Activated T-helper 1 cell treated with anti-CD3 and anti-CD28 coated beads, Interleukin-12 subunit alpha, Interleukin-12 subunit beta, Interleukin-2, Interleukin-4 antibody, amounts not matched to agents 30 ng/mL and 10 ng/mL and 1 ng/mL, durations not matched to agents 14 hours and 24 hours and 36 hours (primary cell): ENCODE data around the gene CLBA1. TPM values are rescaled to one million over a fixed set of nuclear protein-coding genes. Genes with fewer than 3 reads are reported as not detected.

ENCODE experiments used
- DNase-seq: peaks from one replicate; pipeline ENCODE4 v3.0.0; 2021; ENCODE audit warnings: low spot score
- H3K27ac Mint-ChIP-seq: one replicate; pipeline ENCODE4 v1.8.0; 2021; ENCODE audit warnings: mild to moderate bottlenecking, mixed read lengths
- H3K27me3 Mint-ChIP-seq: one replicate; pipeline ENCODE4 v1.8.0; 2022; ENCODE audit warnings: mild to moderate bottlenecking, moderate library complexity, mixed read lengths; ENCODE audit not compliant: insufficient read depth
- H3K36me3 Mint-ChIP-seq: one replicate; pipeline ENCODE4 v1.8.0; 2021; ENCODE audit warnings: low read depth, mixed read lengths
- H3K4me1 Mint-ChIP-seq: one replicate; pipeline ENCODE4 v1.8.0; 2021; ENCODE audit warnings: low read depth, mixed read lengths
- H3K4me3 Mint-ChIP-seq: one replicate; pipeline ENCODE4 v1.8.0; 2021; ENCODE audit warnings: mild to moderate bottlenecking, moderate library complexity, mixed read lengths
- H3K9me3 Mint-ChIP-seq: one replicate; pipeline ENCODE4 v1.8.0; 2021; ENCODE audit warnings: mixed read lengths
- intact Hi-C: fragments of 100-400 bp; cut with micrococcal nuclease; formaldehyde crosslinking; loops from one replicate; pipeline ENCODE4 v1.15.1; 2024
- total RNA-seq: library from RNA; stranded (reverse); gene quantifications from 2 replicates; pipeline ENCODE4 v1.2.3, GENCODE V29; 2022

Gene CLBA1
- total RNA-seq, 1 donor from 2014 or later: 3.1 TPM

DNA sequence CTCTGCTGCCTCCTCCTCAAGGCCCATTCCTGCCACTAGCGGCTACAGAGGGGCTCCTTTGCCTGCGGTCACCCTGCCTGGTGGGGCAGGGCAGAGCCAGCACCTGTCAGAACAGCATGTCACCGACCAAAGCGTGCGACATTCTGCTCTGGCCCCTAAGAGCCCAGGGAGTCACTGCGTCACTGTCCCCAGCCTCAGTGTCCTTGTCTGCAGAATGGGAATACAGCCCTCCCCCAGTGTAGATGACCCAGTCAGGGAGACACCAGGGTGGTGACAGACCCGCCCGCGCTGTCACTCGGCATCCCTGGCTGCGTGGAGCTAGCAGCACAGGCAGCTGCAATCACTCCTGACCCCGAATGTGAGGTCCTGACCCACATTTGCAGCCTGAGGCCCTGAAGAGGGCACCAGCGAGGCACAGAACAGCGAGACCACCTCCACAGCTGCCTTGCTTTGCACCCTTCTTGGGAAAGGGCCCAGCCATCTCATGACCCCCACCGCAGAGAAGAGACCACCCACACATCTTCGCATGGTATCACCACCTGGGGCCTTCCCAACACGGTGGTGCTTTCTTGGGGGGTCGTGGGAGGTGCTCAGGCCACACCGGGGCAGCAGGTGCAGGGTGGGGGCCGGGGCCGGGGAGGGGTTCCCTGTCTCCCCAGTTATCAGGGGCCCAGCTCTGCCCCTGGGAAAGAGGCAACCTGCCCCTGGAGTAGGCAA lies 9.9 kb upstream of the CLBA1 start:
- H3K27ac Mint-ChIP-seq: no peak overlapping the region
- no peaks in the 10 kb centered on the region for H3K36me3 Mint-ChIP-seq
- peaks cover 11% of the 10 kb centered on the region for H3K4me1 Mint-ChIP-seq
- H3K9me3 Mint-ChIP-seq: no peaks in the 10 kb centered on the region
- no peak overlapping the region for H3K4me3 Mint-ChIP-seq
- intact Hi-C loops: loop anchor here (1.0 to 5.0 kb wide), 5 partner anchors 43 to 377 kb away; partner anchors contain the start of gene CDCA4
- H3K27me3 Mint-ChIP-seq: peaks cover 24% of the 10 kb centered on the region
- no peak for DNase-seq

DNA sequence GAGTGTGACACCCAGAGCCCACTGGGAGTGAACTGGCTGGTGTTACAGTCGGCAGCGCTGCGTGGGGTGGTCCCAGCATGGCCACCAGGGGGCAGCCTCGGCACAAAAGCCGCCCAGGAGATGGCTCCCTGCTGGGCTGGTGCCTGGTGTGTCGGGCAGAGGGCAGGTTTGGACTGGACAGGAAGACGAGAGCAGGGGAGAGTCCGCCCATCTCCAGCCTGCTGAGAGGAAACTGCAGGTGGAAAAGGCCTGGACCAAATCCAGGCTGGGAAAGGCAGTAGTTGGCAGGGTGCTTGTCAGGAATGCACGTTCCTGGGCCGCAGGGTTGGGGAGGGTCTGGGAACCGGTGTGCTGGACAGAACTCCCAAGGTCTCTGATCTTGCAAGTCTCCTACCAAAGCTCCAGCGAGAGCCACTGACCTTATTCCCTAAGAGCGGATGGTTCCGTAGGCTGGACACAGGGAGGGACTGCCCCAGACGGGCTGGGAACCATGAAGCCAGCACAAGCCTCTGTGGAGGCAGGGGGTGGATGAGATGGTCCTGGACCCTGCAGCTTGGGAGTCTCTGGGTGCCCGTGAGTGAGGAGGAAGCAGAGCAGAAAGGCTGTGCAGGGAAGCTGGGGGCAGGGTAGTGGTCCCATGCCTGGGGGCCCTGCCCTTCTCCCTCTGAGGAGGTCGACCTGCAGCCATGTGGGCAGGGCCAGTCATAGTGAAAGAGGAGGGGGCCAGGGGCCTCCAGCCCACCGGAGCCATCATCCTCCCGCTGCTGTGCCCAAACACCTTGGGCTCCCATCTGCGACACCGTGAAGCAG lies 9.2 kb upstream of the CLBA1 start:
- Mint-ChIP-seq H3K27me3 (peaks cover 24% of the 10 kb centered on the region), H3K4me1 (peaks cover 11% of the 10 kb centered on the region), H3K9me3 (no peaks in the 10 kb centered on the region), H3K27ac (peak overlapping the region; percentile 35), H3K4me3 (peak overlapping the region; percentile 64), H3K36me3 (no peaks in the 10 kb centered on the region)
- DNase-seq: peak; percentile 77
- intact Hi-C loops: loop anchor here (1.0 to 5.0 kb wide), 5 partner anchors 44 to 376 kb away; partner anchors contain the start of gene CDCA4

DNA sequence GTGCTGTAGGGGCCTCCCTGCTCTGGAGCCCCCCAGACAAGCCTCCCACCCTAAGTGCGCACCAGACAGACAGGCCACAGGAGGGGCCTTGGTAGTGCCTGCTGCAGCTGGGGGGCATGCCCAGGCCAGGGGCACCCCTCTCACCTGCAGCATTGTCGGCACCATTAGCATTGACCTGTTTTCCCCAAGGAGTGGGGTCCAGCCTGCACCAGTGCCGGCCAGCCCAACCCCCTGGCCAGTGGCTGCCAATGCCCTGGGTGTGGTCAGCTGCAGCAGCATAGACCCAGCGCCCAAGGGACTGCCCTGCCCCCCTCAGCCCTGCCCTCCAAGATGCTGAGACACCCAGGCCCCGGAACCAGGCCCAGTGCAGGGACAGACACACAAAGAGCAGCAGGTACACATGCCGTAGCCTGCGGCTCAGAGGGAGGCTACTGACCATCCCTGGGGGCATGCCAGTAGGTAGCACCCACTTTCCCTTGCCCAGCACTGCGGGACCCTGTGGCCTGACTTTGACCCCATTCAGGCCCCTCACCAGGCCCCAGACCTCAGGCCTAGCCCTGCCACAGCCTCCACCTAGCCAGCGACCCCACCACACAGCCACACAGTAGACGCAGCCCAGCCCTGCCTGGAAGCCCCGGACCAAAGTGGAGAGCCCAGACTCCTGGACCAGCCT lies 8.4 kb upstream of the CLBA1 start:
- Mint-ChIP-seq H3K4me3 (peak overlapping the region; percentile 81), H3K4me1 (peaks cover 11% of the 10 kb centered on the region)
- intact Hi-C loops: loop anchor here (2.0 to 5.0 kb wide), 3 partner anchors 45 to 375 kb away; no protein-coding TSS in a partner anchor

DNA sequence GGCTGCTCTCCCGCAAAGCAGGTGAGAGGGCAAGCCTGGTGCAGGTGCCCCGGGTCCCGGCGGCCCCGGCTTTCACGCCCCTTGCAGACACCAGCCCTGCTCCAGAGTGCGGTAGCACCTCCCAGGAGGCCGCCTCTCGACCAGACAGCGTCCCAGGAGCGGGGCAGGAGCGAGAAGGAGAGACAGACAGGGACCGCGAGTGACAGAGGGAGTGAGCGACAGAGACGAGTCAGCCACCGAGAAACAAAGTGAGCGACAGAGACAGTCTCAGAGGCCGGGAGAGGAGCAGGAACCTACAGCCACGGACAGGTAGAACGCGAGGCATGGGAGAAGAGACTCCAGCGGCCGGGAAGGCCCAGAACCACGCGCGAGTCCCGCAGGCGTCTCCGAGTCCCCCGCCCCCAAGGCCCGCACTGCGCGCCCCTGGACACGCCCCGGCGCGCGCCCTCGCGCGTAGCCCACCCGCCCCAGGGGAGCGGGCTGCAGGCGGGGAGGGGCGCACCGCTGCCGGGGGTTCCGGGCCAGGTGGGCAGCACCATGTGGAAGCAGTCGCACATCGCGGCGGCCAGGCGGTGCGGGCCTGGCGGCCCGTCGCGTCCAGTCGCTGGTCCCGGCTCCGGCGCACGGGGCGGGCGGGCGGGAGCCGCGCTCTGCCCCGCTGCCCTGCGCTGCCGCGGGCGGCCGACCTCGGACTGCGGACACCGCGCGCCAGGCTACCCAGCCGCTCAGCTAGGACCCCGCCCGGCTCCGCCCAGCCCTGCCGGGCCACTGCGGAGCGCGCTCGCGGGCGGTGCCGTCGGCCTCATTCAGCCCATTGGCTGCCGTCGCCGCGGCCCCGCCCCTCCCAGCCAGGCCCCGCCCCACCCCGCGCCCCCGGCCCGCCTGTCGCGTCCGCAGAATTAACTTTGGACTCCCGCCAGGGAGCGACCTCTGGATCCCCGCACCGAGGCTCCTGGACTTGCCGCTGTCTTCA lies 7.6 kb upstream of the CLBA1 start, which contains the start of gene AHNAK2:
AHNAK2 (minus strand) TSS at position 694 of the 973 bp plus-strand sequence; CDS start at position 557, 137 bp downstream.
- intact Hi-C loops: loop anchor here (2.0 to 5.0 kb wide), 3 partner anchors 46 to 374 kb away; no protein-coding TSS in a partner anchor
- Mint-ChIP-seq H3K9me3 (no peaks in the 10 kb centered on the region), H3K27me3 (peaks cover 22% of the 10 kb centered on the region), H3K4me1 (peaks cover 11% of the 10 kb centered on the region), H3K4me3 (peak within 1 kb of the TSS; percentile 81), H3K27ac (no peak within 1 kb of the TSS), H3K36me3 (no peaks in the 10 kb centered on the region)
- peak; percentile 62 for DNase-seq

More for the DNA sequence above, 8.4 kb upstream of the CLBA1 start:
- Mint-ChIP-seq H3K27me3 (peaks cover 22% of the 10 kb centered on the region), H3K36me3 (no peaks in the 10 kb centered on the region), H3K9me3 (no peaks in the 10 kb centered on the region), H3K27ac (no peak overlapping the region)
- no peak for DNase-seq

DNA sequence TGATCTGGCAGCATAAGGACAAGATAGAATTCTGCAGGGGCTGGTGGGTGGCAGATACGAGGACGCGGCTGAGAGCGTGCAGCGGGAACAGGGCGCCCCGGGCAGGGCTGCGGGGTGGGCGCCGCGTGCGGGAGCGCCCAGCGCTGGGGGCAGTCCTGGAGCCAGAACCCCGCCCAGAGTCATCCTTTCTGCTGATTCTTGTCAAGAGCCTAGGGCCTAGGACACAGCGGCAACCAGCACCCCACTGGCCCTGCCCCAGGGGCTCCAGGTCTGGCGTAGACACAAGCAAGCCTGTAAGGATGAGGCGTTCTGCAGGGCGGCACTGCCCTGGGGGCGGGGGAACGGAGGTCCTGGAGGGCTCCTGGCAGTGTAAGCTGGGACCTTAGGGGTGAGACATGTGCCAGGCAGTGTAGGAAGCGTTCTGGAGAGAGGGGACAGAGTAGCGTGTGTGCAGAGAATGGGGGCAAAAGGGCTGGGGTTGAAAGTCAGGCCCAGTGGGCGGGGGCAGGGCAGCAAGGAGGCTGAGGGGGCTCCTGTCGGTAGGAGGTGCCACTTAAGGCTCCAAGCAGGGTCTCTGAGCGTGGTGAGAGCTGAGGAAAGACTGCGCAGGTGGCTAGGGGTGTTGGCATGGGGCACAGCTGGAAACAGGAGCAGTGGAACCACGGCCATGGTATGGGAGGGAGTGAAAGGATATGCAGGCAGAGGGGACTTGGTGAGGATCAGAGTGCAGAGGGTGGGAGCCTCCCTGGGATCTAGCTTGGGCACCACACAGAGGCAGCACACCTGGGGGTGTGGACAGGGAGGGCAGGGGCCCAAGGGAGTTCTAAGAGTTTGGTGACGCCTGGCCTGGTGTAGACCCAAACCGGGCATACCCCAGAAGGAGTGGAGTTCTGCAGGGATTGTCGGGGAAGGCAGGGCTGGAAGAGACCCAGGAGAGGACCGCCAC lies 6.6 kb upstream of the CLBA1 start:
- no peak overlapping the region for H3K27ac Mint-ChIP-seq
- H3K27me3 Mint-ChIP-seq: peaks cover 22% of the 10 kb centered on the region
- no peak for DNase-seq
- peaks cover 11% of the 10 kb centered on the region for H3K4me1 Mint-ChIP-seq
- H3K36me3 Mint-ChIP-seq: no peaks in the 10 kb centered on the region
- no peaks in the 10 kb centered on the region for H3K9me3 Mint-ChIP-seq
- H3K4me3 Mint-ChIP-seq: peak overlapping the region; percentile 19
- intact Hi-C loops: loop anchor here (5.0 kb wide), 2 partner anchors 47 to 373 kb away; no protein-coding TSS in a partner anchor

DNA sequence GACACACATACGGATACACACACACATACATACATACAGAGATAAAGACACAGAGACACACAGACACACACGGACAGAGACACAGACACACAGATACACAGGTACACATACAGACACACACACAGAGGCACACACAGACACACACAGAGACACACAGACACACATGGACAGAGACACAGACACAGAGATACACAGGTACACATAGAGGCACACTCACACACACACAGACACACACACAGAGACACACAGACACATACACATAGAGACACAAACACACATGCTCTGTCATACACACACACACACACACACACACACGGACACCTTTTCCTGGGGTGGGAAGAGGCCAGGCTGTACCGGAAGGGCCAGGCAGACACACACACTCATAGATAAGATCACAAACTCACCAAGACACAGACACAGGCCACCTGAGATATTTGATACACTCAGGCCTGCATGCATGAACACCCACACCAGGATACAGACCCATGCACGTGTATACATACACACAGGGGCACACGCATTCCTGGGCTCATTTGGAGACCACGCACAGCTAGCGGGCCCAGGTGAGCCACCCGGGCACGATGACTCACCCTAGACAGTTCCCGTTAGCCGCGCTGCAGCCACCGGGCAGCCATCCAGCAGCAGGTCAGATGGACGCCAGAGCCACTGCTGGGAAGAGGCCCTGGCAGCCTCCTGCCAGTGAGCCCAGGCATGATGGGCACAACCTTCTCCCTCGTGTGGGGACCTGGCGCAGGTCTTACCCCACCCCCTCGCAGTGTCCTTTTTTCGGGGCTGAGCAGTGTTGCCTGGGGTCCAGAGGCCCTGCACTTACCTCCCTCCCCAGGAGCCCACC lies 5.6 kb upstream of the CLBA1 start:
- intact Hi-C loops: loop anchor here (5.0 kb wide), 2 partner anchors 48 to 372 kb away; no protein-coding TSS in a partner anchor
- H3K9me3 Mint-ChIP-seq: no peaks in the 10 kb centered on the region
- no peak for DNase-seq
- H3K4me1 Mint-ChIP-seq: peaks cover 11% of the 10 kb centered on the region
- no peaks in the 10 kb centered on the region for H3K36me3 Mint-ChIP-seq
- peak overlapping the region; percentile 1 for H3K4me3 Mint-ChIP-seq
- peaks cover 19% of the 10 kb centered on the region for H3K27me3 Mint-ChIP-seq
- no peak overlapping the region for H3K27ac Mint-ChIP-seq

DNA sequence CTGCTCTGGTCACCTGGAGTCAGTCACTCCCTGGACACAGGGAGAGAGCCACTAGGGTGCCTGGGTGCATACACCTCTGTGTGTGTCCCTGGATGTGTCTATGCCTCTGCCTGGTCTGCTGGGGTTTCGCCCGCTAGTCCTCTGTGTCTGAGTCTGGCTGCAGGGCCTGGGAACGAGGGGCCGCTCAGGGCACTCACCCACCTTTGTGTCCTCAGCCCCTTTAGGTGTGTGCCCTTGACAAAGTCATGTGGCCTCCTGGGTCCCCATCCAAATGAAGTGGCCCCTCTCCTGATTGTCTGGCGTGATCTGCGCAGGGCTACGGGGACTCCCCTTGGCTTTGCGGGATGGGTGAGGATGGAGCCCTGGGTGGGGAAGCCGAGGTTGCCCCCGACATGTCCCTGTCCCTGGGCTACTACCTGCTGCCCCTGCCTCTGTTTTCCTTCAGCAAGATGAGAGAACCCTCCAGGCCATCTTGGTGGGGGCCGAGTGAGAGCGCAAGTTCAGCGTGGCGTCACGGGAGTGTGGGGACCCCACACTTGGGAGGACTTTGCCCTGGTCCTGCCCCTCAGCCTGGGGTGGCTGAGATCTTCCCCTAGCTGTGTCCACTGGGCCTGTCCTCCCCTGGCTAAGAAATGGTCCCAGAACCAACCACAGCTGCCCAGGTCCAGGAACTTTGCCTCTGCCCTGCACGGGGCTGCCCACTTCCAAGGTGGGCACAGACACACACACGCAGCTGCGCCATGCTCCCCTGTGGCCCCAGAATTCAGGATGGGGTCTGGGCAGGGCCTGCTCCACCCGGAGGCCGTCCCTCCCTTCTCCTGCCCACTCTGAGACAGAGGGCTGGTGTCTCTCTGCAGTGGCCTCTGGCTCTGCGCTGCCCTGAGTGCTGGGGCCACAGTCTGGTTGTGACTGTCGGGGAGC lies 4.7 kb upstream of the CLBA1 start:
- no peak for DNase-seq
- Mint-ChIP-seq H3K9me3 (no peaks in the 10 kb centered on the region), H3K4me1 (peaks cover 6% of the 10 kb centered on the region), H3K4me3 (no peak overlapping the region), H3K27ac (no peak overlapping the region), H3K36me3 (no peaks in the 10 kb centered on the region), H3K27me3 (peaks cover 19% of the 10 kb centered on the region)
- intact Hi-C loops: no loop called here

DNA sequence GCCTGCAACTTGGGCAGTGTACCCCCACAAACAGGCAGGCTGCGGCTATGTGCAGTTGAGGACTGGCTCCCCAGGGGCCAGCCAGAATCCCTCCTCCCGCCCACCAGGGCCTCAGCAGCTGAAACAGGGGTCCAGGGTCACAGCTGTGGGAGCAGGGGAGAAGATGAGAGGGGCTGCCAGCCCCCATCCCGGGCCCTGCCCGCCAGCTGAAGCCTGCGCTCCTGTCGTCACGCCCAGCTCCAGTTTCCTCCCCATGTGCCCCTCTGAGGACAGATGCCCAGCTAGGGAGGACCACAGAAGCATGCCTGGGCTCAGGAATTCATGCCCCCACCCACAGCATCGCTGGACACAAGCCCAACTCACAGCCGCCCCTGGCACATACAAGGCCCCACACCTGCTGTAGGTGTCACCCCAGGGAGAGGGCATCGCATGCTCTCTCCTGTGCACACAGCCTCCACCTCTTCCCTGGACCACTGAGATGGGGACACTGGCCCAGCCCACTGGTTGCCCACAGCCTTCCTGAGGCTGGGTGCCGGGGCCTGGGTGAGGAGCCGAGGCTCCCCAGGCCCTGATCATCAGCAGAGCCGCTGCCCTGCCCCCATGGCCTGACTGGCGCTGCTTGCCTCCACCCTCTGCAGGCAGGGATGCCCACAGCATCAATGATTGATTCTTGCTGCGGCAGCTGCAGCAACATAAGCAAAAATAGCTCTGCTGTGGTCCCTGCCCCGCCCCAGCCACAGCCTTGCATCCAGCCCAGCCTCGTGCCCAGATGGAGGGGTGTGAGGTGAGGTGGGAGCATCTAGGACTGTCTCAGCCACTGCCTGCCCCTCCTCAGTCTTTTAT lies 3.7 kb upstream of the CLBA1 start:
- Mint-ChIP-seq H3K36me3 (no peaks in the 10 kb centered on the region), H3K4me1 (no peaks in the 10 kb centered on the region), H3K9me3 (no peaks in the 10 kb centered on the region), H3K4me3 (no peak overlapping the region), H3K27me3 (peaks cover 16% of the 10 kb centered on the region), H3K27ac (no peak overlapping the region)
- intact Hi-C loops: no loop called here
- no peak for DNase-seq

DNA sequence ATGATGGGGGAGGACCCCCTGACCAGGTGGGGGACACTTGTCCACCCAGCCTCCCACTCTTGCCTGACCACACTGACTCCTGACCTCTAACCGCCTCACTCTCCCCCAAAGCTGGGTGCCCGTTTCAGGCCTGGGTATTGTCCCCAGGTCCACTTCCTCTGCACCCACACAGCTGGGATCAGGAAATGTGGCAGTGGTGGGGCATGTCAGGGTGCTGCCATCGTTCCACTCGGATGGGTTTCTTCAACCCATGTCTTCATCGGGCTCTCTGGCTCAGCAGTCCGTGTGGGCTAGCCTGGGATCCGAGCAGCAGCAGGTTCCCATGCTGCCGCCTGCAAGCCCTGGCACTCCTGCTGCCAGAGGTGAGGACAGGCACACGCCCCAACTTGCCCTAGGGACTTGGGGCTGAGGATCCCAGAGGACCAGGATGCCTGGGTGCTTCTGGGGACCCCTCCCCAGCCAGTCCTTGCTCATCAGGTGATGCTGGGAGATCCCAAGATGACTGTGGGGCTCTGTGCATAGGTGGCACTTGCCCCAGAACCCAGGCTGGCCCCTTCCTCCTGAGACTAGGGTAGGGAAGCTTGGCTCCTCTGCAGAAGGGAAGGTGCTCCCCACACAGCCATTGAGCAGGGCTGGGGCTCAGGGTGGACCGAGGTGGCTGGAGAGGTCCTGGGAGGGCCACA lies 2.9 kb upstream of the CLBA1 start:
- H3K4me3 Mint-ChIP-seq: no peak overlapping the region
- no peaks in the 10 kb centered on the region for H3K36me3 Mint-ChIP-seq
- H3K27me3 Mint-ChIP-seq: peaks cover 17% of the 10 kb centered on the region
- H3K4me1 Mint-ChIP-seq: no peaks in the 10 kb centered on the region
- no peaks in the 10 kb centered on the region for H3K9me3 Mint-ChIP-seq
- intact Hi-C loops: no loop called here
- no peak for DNase-seq
- H3K27ac Mint-ChIP-seq: no peak overlapping the region
